Left lung (tissue), 10 donors: ENCODE data around the gene NIPA2. TPM values are rescaled to one million over a fixed set of nuclear protein-coding genes. Genes with fewer than 3 reads are reported as not detected.
"Not testable (repeated sequence)": the region's sequence is repeated elsewhere in the genome, so short reads cannot be mapped to it uniquely, and the experiment has no call there.

Experiments
- ATAC-seq: fragments of 200-7000 bp; cut with Tn5 transposase; one replicate; pipeline ENCODE4 v1.9.1; 2020; ENCODE audit warnings: moderate library complexity
- DNase-seq, 4 donors: peaks; one replicate each; pipeline ENCODE4 v3.0.0-alpha.2; 2013 to 2020
- H3K27ac ChIP-seq, 2 donors: fragments of 200-600 bp; sonication (generic) in 1 of 2; one replicate each; pipeline versions ENCODE4 v1.5.0 to v1.8.0; 2020 to 2021
- H3K27me3 ChIP-seq, 2 donors: fragments of 200-600 bp; sonication (generic) in 1 of 2; one replicate each; pipeline versions ENCODE4 v1.5.0 to v1.8.0; 2020 to 2021
- H3K36me3 ChIP-seq, 2 donors: fragments of 200-600 bp; sonication (generic) in 1 of 2; one replicate each; pipeline versions ENCODE4 v1.5.0 to v1.8.0; 2020 to 2021
- H3K4me1 ChIP-seq, 2 donors: fragments of 200-600 bp; one replicate each; pipeline ENCODE4 v1.8.0; 2021
- H3K4me3 ChIP-seq, 2 donors: fragments of 200-600 bp; sonication (generic) in 1 of 2; one replicate each; pipeline versions ENCODE4 v1.5.0 to v1.8.0; 2020 to 2021; ENCODE audit warnings: mild to moderate bottlenecking in 1 of 2
- H3K9me3 ChIP-seq, 2 donors: fragments of 200-600 bp; sonication (generic) in 1 of 2; one replicate each; pipeline versions ENCODE4 v1.5.0 to v1.8.0; 2020 to 2021
- CTCF ChIP-seq, 2 donors: fragments of 200-600 bp; sonication (generic) in 1 of 2; IDR thresholded peaks; one replicate each; pipeline versions ENCODE4 v1.5.0 to v1.8.0; 2021; ENCODE audit warnings: antibody characterized with exemption in 2 of 2
- intact Hi-C, 2 donors: fragments of 100-400 bp; cut with DNase I; formaldehyde crosslinking; loops; one replicate each; pipeline versions ENCODE4 v1.11.2 to v1.14.2; 2022
- polyA plus RNA-seq, 6 donors: library from polyadenylated mRNA; unstranded; fragments of 120-200 nt; gene quantifications; one replicate each; pipeline ENCODE4 v1.2.1, GENCODE V29; 2013; ENCODE audit not compliant: insufficient read length in 6 of 6
- total RNA-seq, 2 donors: library from RNA; stranded (reverse); fragmentation: NEBNext Ultra II Directional; extraction: Animal tissue kit (Norgen Biotek cat#: 25700); gene quantifications; one replicate each; pipeline ENCODE4 v1.2.1, GENCODE V29; 2021
- donor health status: DM: no; HTN: yes; CAD: no.
- donor health status: DM: no; HTN: no; CAD: no.

The NIPA2 gene
- total and polyA plus RNA-seq, 8 donors = 38.3 to 69.0 (median 43.9) TPM

GRCh38 chr15:22795206-22796063 lies 43.0 kb upstream of the NIPA2 start:
- Histone ChIP-seq H3K27me3 (no peaks in the 10 kb centered on the region), H3K4me3 (no peak overlapping the region), H3K9me3 (no peaks in the 10 kb centered on the region), H3K27ac (no peak overlapping the region), H3K4me1 (no peaks in the 10 kb centered on the region), H3K36me3 (no peaks in the 10 kb centered on the region)
- DNase-seq (no peak), ATAC-seq (no peak)
- intact Hi-C loops = no loop called here
- no peak for TF ChIP-seq CTCF (IDR thresholded peaks at IDR 0.05)

GRCh38 chr15:22796079-22796478 lies 42.4 kb upstream of the NIPA2 start:
- no peak for TF ChIP-seq CTCF (IDR thresholded peaks at IDR 0.05)
- ATAC-seq (no peak), DNase-seq (no peak)
- Histone ChIP-seq H3K27ac (no peak overlapping the region), H3K9me3 (no peaks in the 10 kb centered on the region), H3K27me3 (no peaks in the 10 kb centered on the region), H3K4me3 (no peak overlapping the region), H3K4me1 (no peaks in the 10 kb centered on the region), H3K36me3 (no peaks in the 10 kb centered on the region)
- intact Hi-C loops = no loop called here

- intact Hi-C loops = no loop called here
- ATAC-seq (no peak), DNase-seq (no peak)
- Histone ChIP-seq H3K27me3 (no peaks in the 10 kb centered on the region), H3K4me1 (no peaks in the 10 kb centered on the region), H3K4me3 (no peak overlapping the region), H3K36me3 (no peaks in the 10 kb centered on the region), H3K27ac (no peak overlapping the region), H3K9me3 (no peaks in the 10 kb centered on the region)
- TF ChIP-seq CTCF (IDR thresholded peaks at IDR 0.05) = no peak
Measured at GRCh38 chr15:22799902-22800301, 38.6 kb upstream of the NIPA2 start.

GRCh38 chr15:22803006-22803405 lies 35.5 kb upstream of the NIPA2 start:
- H3K4me1 ChIP-seq, H3K27ac ChIP-seq, H3K9me3 ChIP-seq, DNase-seq, H3K4me3 ChIP-seq, ATAC-seq, intact Hi-C loops, H3K27me3 ChIP-seq, H3K36me3 ChIP-seq: not testable (repeated sequence)

- TF ChIP-seq CTCF (IDR thresholded peaks at IDR 0.05) = no peak
- no peak for ATAC-seq
Measured at GRCh38 chr15:22806156-22806555, 32.3 kb upstream of the NIPA2 start.

GRCh38 chr15:22806664-22807063 lies 31.8 kb upstream of the NIPA2 start:
- TF ChIP-seq CTCF (IDR thresholded peaks at IDR 0.05) = no peak
- no peaks in the 10 kb centered on the region for H3K36me3 ChIP-seq
- intact Hi-C loops = no loop called here
- DNase-seq (no peak), ATAC-seq (no peak)
- no peaks in the 10 kb centered on the region for H3K4me1 ChIP-seq
- no peak overlapping the region for H3K4me3 ChIP-seq
- no peaks in the 10 kb centered on the region for H3K9me3 ChIP-seq
- H3K27ac ChIP-seq = no peak overlapping the region
- H3K27me3 ChIP-seq = no peaks in the 10 kb centered on the region

More at GRCh38 chr15:22806156-22806555, 32.3 kb upstream of the NIPA2 start:
- Histone ChIP-seq H3K27ac (no peak overlapping the region), H3K4me3 (no peak overlapping the region), H3K27me3 (no peaks in the 10 kb centered on the region), H3K36me3 (no peaks in the 10 kb centered on the region), H3K4me1 (no peaks in the 10 kb centered on the region), H3K9me3 (no peaks in the 10 kb centered on the region)
- intact Hi-C loops = no loop called here
- no peak for DNase-seq

- H3K4me3 ChIP-seq, H3K4me1 ChIP-seq, H3K27ac ChIP-seq, H3K36me3 ChIP-seq, ATAC-seq, intact Hi-C loops, H3K9me3 ChIP-seq, H3K27me3 ChIP-seq, DNase-seq: not testable (repeated sequence)
Measured at GRCh38 chr15:22807831-22808230, 30.6 kb upstream of the NIPA2 start.
